Stimulated activated CD4-positive, alpha-beta T cell treated with anti-CD3 and anti-CD28 coated beads, TNF-alpha, amount 100 ng/mL, for 24 hours (primary cell): Measurements from ENCODE around the gene SPRR5.

Source experiments
- DNase-seq, 3 experiments: peaks; one replicate each; pipeline ENCODE4 v3.0.0-alpha.2; 2020; ENCODE audit warnings: low read depth in 3 of 3

The SPRR5 gene

GRCh38 chr1:152983234-152983633 lies 36.2 kb downstream of the SPRR5 start:
- no peak for DNase-seq

- DNase-seq: no peak
Measured at GRCh38 chr1:152983743-152984142, 36.7 kb downstream of the SPRR5 start, which contains the start of gene SPRR1A. Gene SPRR1A, plus strand, starts transcription at chr1:152984081. Its CDS starts 1,150 bp downstream, at chr1:152985231.

GRCh38 chr1:152986578-152986977 lies 39.6 kb downstream of the SPRR5 start:
- no peak for DNase-seq

- DNase-seq: no peak
Measured at GRCh38 chr1:152993186-152993585, 46.2 kb downstream of the SPRR5 start.

GRCh38 chr1:152995842-152996241 lies 48.8 kb downstream of the SPRR5 start:
- DNase-seq: no peak

- no peak for DNase-seq
Measured at GRCh38 chr1:152996633-152997400, 49.8 kb downstream of the SPRR5 start.

- DNase-seq: no peak
Measured at GRCh38 chr1:152997901-152998300, 50.9 kb downstream of the SPRR5 start.

GRCh38 chr1:152998476-152998875 lies 51.5 kb downstream of the SPRR5 start:
- no peak for DNase-seq
